T1000 (cell line): Measurements from ENCODE around the gene DESI1.
"Not testable (repeated sequence)": the region's sequence is repeated elsewhere in the genome, so short reads cannot be mapped to it uniquely, and the experiment has no call there.

ENCODE experiments used
- DNase-seq: peaks from one replicate; lab custom pipeline; 2025; ENCODE audit warnings: mixed read lengths; lab: John Stamatoyannopoulos, UW

Gene DESI1

DNA sequence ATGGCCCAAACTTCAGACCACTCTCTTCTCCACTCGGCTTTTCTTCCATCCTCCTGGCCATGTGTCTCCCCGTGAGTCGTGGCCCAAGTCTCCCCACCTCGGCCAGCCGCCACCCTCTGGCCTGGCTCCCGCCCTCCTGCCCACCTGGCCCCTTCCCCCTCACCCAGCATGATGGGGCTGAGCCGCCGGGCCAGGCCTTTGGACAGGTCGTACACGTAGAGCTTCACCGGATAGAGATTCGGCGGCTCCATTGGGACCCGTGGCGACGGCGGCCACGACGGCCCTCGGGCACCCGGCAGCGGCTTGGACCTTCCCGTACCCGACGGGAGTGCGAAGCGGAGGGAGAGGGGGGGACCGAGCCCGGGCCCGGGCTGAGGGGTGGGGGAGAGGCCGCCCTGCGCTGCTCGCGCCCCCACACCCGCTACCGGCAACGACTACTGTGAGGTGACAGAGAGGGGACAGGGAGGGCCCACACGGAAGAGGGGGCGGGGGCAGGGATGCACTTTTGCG lies at the start of gene DESI1:
TSS of gene DESI1 (minus strand) at position 455 of the 510 bp plus-strand sequence. CDS start at position 251, 204 bp downstream.
- DNase-seq, result no peak

DNA sequence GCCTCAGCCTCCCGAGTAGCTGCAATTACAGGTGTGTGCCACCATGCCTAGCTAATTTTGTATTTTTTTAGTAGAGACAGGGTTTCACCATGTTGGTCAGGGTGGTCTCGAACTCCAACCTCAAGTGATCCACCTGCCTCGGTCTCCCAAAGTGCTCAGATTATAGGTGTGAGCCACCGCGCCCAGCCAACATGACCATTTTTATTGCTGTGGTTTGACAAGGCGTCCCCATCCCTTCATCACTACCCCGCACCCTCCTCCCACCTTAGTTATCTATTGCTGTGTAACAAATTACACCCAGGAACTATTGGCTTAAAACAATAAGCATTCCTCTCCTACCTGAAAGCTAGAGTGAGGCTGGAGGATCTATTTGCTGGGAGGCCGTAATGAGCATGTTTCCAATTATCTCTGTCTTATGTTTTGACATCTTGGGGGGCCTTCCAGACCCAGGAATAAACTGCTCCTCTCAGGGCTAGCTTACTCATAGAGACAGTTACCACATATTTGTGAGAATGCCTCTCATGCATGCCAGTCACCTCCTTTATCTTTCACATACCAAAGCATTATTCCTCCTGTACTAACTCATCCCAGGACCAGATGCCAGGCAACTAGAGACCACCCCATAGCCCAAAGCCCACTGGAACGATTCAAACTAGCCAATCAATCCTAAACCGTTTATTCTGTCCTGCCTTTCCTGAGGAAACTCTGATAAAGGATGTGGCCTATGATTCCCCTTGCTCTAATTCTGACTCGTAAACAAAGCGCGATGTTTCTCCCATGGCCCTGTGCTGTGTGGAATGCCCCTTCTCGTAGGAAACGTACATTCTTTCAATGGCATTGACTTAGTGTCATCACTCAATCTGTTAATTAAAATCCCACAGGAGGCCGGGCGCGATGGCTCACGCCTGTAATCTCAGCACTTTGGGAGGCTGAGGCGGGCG lies 48.4 kb upstream of the DESI1 start:
- peak; percentile 18 for DNase-seq

DNA sequence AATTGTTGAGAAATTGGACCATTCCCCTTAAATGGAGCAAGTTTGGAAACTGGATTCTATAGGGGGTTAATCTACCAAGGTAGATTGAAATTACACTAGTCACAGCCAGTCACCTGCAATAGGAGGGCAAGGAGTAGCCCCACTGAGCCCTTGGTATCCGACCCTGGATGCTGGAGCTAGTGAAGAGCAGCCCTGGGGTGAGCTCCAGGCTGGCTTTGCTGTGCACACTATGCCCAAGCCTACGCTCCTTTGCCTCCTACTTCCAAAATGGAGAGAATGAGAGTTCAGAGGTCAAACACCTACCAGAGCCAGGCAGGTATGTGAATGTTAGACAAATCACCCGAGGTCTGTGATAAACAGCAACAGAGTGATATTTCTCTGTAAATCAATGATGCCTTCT lies 44.1 kb upstream of the DESI1 start:
- DNase-seq, result no peak

DNA sequence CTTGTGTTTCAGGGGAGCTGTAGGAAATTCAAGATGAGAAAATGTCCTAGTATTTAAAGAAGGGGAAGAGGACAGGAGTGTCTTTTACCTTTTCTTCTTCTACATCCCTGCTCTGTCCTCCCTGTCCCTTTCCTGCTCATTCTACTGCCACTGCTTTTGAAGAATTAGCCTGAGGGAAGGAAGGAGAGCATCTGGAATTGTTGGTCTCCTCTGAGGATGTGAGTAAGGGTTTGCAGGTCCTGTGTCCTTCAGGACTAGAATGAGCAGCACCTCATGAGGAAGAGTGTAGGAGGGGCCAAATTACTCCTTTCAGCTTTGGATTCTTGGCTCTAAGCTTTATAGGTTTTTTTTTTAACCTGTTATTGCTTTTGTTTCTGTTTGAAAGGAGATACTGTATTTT lies 43.6 kb upstream of the DESI1 start:
- DNase-seq, result no peak

DNA sequence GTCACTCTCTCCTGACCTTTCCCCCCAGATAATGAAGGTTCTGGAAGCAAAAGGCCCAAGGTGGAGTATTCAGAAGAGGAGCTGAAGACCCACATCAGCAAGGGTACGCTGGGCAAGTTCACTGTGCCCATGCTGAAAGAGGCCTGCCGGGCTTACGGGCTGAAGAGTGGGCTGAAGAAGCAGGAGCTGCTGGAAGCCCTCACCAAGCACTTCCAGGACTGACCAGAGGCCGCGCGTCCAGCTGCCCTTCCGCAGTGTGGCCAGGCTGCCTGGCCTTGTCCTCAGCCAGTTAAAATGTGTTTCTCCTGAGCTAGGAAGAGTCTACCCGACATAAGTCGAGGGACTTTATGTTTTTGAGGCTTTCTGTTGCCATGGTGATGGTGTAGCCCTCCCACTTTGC lies 42.8 kb upstream of the DESI1 start:
- not testable (repeated sequence) for DNase-seq

DNA sequence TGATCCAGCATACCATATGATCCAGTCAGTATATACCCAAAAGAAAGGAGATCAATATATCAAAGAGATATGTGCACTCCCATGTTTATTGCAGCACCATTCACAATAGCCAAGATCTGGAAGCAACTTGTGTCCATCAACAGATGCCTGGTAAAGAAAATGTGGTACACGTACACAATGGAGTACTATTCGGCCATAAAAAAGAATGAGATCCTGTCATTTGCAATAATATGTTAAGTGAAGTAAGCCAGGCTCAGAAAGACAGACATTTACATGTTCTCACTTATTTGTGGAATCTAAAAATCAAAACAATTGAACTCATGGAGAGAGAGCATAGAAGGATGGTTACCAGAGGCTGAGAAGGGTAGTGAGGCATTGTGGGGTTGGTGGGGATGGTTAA lies 40.9 kb upstream of the DESI1 start:
- DNase-seq, result no peak

DNA sequence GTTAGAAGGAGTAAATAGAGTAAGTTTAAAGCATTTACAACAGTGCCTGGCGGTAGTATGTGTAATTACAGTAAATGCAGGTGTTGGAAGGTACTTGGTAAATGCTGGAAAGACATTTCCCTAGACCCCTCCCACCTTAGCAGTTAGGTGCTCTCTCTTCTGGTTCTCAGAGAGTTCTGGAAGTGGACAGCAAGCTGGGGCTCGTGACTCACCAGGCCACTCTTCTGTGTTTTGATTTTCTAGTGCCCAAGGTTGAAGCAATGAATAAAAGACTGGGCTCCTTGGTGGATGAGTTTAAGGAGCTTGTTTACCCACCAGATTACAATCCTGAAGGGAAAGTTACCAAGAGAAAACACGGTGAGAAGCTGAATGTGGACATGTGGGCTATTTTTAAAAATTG lies 40.2 kb upstream of the DESI1 start:
- no peak for DNase-seq

DNA sequence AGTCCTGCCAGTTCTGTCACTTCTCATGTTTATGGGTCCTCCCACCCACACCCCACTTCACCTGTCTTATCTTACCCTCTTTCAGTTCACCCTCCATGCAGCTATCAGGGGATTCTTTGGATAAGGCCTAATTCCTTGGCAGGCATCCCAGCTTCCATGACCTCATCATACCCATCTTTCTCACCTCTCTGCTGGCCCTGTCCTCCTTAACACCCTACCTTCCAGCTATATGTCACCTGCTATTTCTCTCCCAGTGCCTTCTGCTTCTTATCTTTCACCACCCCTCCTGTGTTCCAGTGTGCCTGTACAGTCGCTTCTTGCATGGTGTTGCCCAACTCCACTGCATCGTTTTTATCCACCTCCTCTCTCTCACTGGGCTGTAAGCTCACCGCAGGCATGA lies 39.6 kb upstream of the DESI1 start:
- no peak for DNase-seq

DNA sequence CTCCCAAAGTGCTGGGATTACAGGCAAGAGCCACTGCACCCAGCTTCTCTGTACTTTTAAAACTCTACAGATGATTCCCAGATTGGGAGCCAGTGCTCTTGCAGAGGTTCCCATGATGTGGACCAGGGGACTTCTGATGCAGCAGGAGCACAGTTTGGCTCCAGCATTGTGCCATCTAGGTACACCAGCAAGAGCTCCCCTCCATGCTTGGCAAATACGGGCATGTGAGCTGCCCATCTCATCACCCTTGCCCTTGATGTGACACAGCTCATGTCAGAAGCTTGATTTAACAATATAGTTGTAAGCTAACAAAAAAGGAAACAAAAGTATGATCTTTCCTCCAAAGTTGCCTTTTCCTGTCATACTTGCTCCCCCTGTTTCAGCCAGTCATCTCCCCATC lies 39.1 kb upstream of the DESI1 start:
- no peak for DNase-seq

DNA sequence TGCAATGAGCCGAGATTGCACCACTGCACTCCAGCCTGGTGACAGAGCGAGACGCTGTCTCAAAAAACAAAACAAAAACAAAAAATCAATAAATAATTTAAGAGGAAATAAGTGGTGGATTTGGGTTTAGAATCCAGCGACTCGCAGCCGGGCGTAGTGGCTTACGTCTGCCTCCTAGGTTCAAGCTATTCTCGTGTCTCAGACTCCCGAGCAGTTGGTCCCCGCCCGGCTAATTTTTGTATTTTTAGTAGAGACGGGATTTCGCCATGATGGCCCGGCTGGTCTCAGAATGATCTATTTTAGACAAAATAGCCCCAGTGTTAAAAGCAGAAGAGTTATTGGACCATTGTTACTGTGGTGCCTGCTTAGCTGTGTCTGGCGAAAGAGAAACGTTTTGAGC lies 38.0 kb upstream of the DESI1 start:
- DNase-seq, result no peak

DNA sequence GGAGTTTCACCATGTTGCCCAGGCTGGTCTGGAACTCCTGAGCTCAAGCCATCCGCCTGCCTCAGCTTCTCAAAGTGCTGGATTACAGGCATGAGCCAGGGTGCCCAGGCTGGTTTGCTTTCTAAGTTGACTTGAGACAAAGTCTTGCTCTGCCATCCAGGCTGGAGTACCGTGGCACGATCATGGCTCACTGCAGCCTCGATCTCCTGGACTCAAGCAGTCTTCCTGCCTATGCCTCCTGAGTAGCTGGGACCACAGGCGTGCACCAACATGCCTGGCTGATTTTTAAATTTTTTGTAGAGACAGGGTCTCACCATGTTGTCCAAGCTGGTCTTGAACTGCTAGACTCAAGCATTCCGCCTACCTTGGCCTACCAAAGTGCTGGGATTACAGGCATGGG lies 36.9 kb upstream of the DESI1 start:
- DNase-seq, result no peak

DNA sequence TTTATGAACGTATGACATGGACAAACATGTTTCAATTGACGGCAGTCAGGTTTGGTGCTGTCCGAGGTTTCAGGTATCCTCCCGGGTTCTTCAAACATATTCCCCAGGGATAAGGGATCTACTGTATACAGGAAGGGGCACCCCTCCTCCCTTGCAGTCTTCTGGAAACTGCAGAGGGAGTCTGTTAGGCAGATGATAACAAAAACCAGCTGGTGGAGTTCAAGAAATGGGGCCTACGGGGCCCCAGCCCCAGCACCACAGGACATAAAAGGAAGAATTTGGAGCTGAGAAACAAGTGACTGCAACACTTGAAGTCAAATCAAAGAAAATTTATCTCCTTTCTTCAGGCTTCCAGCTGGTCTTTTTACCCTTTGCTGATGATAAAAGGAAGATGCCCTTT lies 35.7 kb upstream of the DESI1 start:
- DNase-seq, result no peak

DNA sequence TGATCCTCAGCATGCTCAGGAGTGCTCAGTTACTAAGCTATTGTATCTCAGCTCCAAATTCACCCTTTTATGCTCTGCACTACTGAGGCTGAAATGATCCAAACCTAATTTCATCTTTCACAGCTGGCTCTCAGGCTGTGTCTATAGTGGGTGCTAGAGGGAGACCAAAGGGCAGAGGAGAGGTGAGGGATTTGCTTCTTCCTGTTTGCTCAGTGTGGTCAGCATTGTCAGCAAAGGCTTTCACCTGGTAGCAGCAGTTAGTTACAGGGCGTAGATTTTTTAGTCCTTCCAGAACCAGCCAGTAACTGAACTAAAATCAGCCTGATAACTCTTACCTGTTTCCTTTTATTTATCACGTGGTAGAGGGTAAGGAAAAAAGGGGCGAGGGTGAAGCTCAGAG lies 33.5 kb upstream of the DESI1 start:
- no peak for DNase-seq

DNA sequence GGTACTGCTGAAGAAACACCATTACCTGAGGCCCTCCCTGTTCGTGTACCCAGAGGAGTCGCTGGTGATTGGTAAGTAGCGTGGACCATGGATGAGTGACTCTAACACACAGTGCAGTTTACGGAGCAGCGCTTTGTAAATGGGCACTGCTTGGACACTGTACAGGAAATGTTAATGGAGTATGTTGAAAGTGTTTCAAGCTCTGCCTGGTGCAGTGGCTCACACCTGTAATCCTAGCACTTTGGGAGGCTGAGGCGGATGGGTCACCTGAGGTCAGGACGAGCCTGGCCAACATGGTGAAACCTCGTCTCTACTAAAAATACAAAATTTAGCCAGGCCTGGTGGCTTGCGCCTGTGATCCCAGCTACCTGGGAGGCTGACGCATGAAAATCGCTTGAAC lies 30.0 kb upstream of the DESI1 start:
- no peak for DNase-seq

DNA sequence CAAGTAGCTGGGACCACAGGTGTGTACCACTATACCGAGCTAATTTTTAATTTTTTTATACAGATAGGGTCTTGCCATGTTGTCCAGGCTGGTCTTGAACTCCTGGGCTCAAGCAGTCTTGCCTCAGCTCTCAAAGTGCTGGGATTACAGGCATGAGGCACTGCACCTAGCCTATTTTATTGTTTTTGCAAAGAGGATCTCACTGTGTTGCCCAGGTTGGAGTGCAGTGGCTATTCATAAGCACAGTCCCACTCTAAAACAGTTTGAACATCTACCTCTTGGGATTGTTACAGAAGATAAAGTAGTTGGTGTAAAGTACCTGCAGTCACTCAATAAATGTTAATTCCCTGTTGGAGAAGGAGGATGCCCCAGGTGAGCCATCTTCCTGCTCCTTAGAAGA lies 29.4 kb upstream of the DESI1 start:
- DNase-seq, result no peak

DNA sequence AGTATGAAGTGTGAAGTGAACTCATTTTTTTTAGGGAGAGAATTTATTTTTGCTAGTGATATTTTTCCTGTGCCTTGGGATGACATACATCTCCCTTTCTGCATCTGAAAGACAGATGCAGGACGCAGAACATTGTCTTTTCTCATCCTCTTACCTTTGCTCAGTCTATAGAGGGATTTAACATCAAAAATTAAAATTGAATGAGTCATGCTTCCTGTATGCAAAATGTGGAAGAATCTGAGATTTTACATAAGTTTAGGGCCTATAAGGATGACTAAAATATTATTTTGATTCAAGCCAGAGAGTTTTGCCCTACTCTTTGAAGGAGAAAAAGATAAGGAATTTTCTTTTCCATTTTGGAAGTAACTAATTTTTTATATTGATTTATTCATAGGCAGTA lies 27.6 kb upstream of the DESI1 start:
- DNase-seq, result no peak

DNA sequence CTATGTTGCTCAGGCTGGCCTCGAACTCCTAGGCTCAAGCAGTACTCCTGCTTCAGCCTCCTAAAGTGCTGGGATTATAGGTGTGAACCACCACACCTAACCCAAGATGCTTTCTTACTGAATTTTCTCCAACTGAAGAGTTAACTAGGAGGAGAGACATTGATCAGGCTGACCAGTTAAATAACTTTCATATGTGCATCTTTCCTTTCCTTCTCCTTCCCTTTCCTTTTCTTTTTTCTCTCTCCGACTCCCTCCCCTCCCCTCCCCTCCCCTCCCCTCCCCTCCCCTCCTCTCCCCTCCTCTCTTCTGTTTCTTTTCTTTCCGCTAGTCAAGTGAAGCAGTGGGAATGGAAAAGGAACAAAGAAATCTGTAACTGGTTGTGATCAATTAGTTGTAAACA lies 26.9 kb upstream of the DESI1 start:
- no peak for DNase-seq

DNA sequence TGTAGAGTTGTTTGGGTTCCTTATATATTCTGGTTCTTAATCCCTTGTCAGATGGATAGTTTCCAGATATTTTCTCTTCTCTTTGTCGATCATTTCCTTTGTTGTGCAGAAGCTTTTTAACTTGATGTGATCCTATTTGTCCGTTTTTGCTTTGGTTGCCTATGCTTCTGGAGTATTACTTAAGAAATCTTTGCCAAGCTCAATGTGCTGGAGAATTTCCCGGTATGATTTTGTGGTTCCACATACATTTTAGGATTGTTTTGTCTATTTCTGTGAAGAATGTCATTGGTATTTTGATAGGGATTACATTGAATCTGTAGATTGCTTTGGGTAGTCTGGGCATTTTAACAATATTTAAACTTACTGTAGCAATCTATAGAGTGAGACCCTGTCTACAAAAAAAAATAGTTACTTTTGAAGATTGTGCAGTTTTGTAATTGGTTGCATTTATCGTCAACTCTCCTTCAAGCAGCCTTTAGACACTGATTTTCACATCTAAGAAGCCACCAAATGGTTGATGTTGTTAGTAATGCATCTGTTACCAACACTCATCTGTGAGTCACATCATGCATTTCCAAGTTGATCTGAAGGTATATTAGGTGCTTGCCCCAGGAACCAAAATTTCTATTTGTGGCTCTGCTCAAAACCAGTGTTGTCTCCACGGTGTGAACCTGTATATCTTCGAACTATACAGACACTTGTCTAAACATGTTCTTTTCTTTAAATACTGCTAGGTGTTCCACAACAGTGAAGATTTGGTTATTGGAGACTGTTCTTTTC lies 21.7 kb upstream of the DESI1 start:
- DNase-seq, result no peak

DNA sequence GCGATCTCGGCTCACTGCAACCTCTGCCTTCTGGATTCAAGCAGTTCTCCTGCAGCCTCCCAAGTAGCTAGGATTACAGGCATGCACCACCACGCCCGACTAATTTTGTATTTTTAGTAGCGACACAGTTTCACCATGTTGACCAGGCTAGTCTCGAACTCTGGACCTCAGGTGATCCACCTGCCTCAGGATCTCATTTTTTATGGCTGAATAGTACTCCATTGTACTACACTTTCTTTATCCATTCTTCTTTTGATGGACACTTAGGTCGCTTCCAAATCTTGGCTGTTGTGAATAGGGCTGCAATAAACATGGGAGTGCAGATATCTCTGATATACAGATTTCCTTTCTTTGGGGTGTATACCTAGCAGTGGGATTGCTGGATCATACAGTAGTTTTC lies 21.0 kb upstream of the DESI1 start:
- DNase-seq, result no peak

DNA sequence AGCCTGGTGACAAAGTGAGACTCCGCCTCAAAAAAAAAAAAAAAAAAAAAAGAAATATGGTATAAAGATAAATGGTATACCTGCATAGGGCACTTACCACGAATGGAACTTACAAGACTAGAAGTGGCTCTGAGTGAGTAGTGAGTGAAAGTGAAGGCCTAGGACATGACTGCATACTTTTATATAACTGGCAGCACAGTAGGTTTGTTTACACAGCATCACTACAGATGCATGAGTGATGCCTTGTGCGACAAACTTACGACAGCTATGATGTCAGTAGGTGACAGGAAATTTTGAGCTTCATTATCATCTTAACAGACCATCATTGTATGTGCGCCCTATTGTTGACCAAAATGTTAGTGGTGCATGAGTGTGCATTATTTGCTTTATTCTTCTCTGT lies 17.9 kb upstream of the DESI1 start:
- no peak for DNase-seq

DNA sequence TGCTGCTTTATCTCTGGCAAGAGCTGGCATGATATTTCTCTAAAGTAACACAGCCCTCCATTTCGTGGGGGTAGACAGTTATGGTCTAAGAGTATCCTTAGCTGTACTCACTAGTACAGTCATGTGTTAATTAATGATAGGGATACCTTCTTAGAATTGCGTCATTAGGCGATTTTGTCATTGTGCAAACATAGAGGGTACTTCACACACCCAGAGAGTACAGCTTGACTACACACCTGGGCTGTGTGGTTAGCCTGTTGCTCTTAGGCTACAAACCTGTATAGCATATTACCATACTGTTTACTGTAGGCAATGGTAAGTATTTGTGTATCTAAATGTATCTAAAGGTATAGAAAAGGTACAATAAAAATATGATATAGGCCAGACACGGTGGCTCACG lies 17.3 kb upstream of the DESI1 start:
- DNase-seq, result no peak

DNA sequence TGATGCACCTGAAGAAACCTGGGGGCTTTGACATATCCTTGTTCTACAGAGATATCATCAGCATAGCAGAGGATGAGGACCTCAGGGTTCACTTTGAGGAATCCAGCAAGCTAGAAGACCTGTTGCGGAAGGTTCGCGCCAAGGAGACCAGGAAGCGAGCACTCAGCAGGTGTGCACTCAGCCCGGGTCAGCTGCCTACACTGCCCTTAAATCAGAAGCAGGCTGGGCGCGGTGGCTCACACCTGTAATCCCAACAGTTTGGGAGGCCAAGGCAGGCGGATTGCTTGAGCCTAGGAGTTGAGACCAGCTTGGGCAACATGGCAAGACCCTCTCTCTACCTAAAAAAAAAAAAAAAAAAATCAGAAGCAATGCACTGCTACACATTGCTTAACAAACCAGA lies 16.8 kb upstream of the DESI1 start:
- not testable (repeated sequence) for DNase-seq

DNA sequence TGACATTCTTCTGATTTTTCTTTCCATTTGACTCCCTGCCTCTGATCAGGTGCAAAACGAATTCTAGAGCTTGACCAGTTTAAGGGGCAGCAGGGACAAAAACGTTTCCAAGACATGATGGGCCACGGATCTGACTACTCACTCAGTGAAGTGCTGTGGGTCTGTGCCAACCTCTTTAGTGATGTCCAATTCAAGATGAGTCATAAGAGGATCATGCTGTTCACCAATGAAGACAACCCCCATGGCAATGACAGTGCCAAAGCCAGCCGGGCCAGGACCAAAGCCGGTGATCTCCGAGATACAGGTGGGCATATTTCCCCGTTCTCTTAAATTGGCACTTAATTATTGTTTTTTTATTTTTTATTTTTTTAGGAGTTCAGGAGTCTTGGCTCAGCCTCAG lies 15.6 kb upstream of the DESI1 start:
- DNase-seq, result no peak
